ENCODE data around the gene PNPLA7. TPM values are rescaled to one million over a fixed set of nuclear protein-coding genes. Genes with fewer than 3 reads are reported as not detected.

Gene PNPLA7
- total and polyA plus RNA-seq, 8 donors: 3.5 to 51.3 (median 16.6) TPM

GRCh38 chr9:137460363-137461315 is 89.6 kb downstream of the PNPLA7 start:
- WGBS, 5 donors: 90 to 97% (median 95%) methylated on average over 13 to 31 of the region's 31 CpGs
- H3K9me3 ChIP-seq: no peaks in the 10 kb centered on the region
- peaks cover 5 to 52% (median 28%) of the 10 kb centered on the region in 4 donors for H3K36me3 ChIP-seq
- TF ChIP-seq POLR2A (IDR thresholded peaks at IDR 0.05) (no peak), EP300 (IDR thresholded peaks at IDR 0.05) (no peak), POLR2AphosphoS5 (IDR thresholded peaks at IDR 0.05) (no peak), CTCF (IDR thresholded peaks at IDR 0.05) (no peak)
- peaks cover 21 to 59% (median 42%) of the 10 kb centered on the region in 4 donors for H3K4me1 ChIP-seq
- DNase-seq: peak in 1 of 2 donors; percentile 18
- peaks cover 0 to 4% (median 0%) of the 10 kb centered on the region in 3 donors for H3K27me3 ChIP-seq
- H3K4me3 ChIP-seq: no peak overlapping the region
- intact Hi-C loops (cut with DNase I; ENCODE audit: low total_unique reads): no loop called here
- no peak overlapping the region for H3K27ac ChIP-seq

GRCh38 chr9:137459601-137460362 is 90.4 kb downstream of the PNPLA7 start:
- Histone ChIP-seq H3K27me3 (peaks cover 0 to 4% (median 0%) of the 10 kb centered on the region in 3 donors), H3K36me3 (peaks cover 5 to 59% (median 32%) of the 10 kb centered on the region in 4 donors), H3K4me3 (peak overlapping the region; percentile 62 to 70 (median 68)), H3K27ac (peak overlapping the region; percentile 40 to 88 (median 79)), H3K9me3 (no peaks in the 10 kb centered on the region), H3K4me1 (peaks cover 27 to 68% (median 49%) of the 10 kb centered on the region in 4 donors)
- DNase-seq: no peak
- WGBS, 5 donors: 26 to 50% (median 42%) methylated on average over 10 to 15 of the region's 15 CpGs
- intact Hi-C loops (cut with DNase I; ENCODE audit: low total_unique reads): no loop called here
- no peak for TF ChIP-seq CTCF (IDR thresholded peaks at IDR 0.05)
- no peak for TF ChIP-seq POLR2A (IDR thresholded peaks at IDR 0.05)
- no peak for TF ChIP-seq EP300 (IDR thresholded peaks at IDR 0.05)
- TF ChIP-seq POLR2AphosphoS5 (IDR thresholded peaks at IDR 0.05): no peak

GRCh38 chr9:137459152-137459600 is 91.0 kb downstream of the PNPLA7 start, which contains the start of gene NSMF:
Gene NSMF, minus strand, starts transcription at chr9:137459334. Its CDS starts 232 bp downstream, at chr9:137459102.
- peaks cover 5 to 59% (median 31%) of the 10 kb centered on the region in 4 donors for H3K36me3 ChIP-seq
- peaks cover 33 to 74% (median 55%) of the 10 kb centered on the region in 4 donors for H3K4me1 ChIP-seq
- WGBS, 5 donors: 0 to 1% (median 0%) methylated on average over 2 to 62 of the region's 62 CpGs
- H3K27me3 ChIP-seq: peaks cover 0 to 4% (median 0%) of the 10 kb centered on the region in 3 donors
- peak; percentile 98 for DNase-seq
- TF ChIP-seq POLR2AphosphoS5 (IDR thresholded peaks at IDR 0.05) (peak; percentile 72 to 87 (median 81)), POLR2A (IDR thresholded peaks at IDR 0.05) (no peak), CTCF (IDR thresholded peaks at IDR 0.05) (no peak), EP300 (IDR thresholded peaks at IDR 0.05) (no peak)
- no peaks in the 10 kb centered on the region for H3K9me3 ChIP-seq
- H3K4me3 ChIP-seq: peak within 1 kb of the TSS; percentile 62 to 70 (median 68)
- H3K27ac ChIP-seq: peak within 1 kb of the TSS; percentile 53 to 88 (median 79)
- intact Hi-C loops (cut with DNase I; ENCODE audit: low total_unique reads): no loop called here

Measured in stomach (tissue), 9 donors.